ENCODE results near the gene ECT2.
"Not testable (repeated sequence)": the region's sequence is repeated elsewhere in the genome, so short reads cannot be mapped to it uniquely, and the experiment has no call there.

Gene ECT2

DNA sequence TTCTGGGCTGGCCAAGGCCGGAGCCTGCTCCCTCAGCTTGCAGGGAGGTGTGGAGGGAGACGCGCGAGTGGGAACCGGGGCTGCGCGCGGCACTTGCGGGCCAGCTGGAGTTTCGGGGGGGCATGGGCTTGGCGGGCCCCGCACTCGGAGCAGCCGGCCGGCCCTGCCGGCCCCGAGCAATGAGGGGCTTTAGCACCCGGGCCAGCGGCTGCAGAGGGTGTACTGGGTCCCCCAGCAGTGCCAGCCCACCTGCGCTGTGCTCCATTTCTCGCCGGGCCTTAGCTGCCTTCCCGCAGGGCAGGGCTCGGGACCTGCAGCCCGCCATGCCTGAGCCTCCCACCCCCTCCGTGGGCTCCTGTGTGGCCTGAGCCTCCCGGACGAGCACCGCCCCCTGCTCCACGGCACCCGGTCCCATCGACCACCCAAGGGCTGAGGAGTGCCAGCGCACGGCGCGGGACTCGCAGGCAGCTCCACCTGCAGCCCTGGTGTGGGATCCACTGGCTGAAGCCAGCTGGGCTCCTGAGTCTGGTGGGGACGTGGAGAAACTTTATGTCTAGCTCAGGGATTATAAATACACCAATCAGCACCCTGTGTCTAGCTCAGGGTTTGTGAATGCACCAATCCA, 116.3 kb downstream of the ECT2 start:
- DNase-seq, result not testable (repeated sequence)

GRCh38 chr3:172868582-172869200, 118.2 kb downstream of the ECT2 start:
- DNase-seq, result no peak

DNA sequence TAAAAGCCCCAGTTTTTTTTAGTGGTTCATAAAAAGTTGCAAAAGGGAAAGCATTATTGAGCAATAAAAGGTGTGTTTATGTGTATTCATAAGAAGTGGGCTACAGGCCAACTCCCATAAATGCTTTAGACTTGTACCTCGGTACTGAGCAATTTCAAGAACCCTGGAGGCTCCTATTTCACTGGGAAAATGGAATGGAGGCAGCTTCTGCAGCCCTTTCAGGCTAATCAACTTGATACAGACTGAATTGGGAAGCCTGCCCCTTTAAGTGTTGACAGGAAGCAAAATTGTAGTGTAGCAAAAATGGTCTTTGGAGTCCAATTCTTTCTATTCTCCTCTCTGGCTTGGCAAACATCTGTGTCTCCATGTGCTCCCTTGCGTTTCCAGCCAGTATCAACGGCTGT, 118.8 kb downstream of the ECT2 start:
- DNase-seq, result no peak

DNA sequence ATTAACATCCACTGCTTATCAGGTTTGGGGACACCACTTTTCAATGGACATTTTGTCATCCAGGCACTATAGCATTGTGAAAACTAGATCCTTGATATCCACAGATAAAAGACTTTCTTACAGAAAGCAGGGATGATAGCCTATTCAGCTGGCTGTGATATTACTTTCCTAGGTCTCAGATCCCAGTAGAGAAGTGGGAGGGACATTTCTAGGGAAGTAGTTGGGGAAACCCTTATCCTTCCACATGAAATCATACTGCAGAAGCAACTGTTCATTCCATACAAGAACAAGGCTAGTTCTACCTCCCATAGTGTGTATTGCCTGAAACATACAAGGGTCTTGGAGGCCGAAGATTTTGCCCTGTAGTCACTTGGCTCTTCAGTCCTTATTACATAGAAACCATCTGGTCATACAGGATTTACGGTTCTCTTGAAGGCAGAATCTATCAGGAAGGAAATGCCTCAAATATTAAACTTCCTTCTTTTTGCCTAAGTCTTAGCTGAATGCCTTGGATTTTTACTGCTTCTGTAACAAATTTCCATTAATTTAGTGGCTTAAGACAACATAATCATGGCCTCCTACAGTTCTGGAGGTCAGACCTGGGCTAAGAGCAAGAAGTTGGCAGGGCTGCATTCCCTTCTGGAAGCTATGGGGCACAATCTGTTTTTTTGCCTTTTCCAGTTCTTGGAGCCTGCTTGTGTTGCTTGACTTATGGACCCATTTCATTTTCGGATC, 119.4 kb downstream of the ECT2 start:
- DNase-seq, result no peak
